Measurements from ENCODE around the gene OPALIN.

Gene OPALIN

GRCh38 chr10:96341219-96342182, 17.3 kb downstream of the OPALIN start:
- Histone ChIP-seq H3K4me3 (ENCODE audit: low read length) (no peak overlapping the region), H3K4me1 (ENCODE audit: insufficient read depth, low read length) (no peaks in the 10 kb centered on the region), H2AFZ (ENCODE audit: low read depth, low read length) (no peak overlapping the region), H3K27me3 (ENCODE audit: insufficient read depth, low read length) (peaks cover 4% of the 10 kb centered on the region), H3K36me3 (ENCODE audit: insufficient read depth, low read length) (no peaks in the 10 kb centered on the region), H3K9me3 (ENCODE audit: low read length) (peaks cover 3% of the 10 kb centered on the region)

DNA sequence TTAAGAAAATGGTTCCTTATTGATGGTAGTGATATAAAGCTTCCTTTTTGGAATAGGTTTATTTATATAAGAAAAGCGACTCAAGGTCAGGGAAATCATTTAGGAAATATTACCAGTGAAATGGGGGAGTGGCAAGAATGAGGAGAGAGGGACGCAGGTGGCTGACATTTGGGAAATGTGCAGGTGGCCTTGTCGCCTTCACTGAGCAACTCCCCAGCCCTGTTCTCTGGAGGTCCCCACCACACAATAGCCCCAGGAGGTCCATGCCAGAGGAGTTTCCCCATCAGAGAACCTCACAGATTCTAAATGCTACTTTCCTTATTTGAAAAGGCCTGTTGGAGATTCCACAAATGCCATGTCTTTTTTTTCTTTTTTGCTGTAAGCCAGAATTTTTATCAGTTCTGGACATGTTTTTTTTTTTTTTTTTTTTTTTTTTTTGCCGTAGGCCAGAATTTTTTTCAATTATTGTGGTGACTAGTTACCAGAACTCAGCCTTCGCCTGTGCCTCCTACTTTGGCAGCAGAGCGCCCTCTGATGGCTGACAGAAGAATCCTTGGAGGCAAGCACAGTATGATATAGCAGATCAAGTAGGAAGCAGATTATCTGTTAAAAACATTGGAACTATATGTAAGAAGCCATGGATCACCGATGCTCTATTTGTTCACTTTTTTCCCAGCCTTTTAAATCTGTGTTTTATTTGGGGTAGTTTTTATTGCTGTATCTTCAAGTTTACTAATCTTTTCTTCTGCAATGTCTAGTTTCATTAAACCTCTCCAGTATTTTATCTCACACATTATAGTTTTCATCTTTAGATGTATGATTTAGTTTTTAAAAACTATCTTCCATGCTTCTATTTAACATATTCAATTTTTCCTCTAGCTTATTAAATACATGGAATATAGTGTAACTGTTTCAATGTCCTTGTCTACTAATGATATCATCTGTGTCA, 18.6 kb downstream of the OPALIN start:
- H3K27me3 ChIP-seq (ENCODE audit: insufficient read depth, low read length) = peaks cover 4% of the 10 kb centered on the region
- no peak overlapping the region for H2AFZ ChIP-seq (ENCODE audit: low read depth, low read length)
- H3K4me1 ChIP-seq (ENCODE audit: insufficient read depth, low read length) = no peaks in the 10 kb centered on the region
- no peak overlapping the region for H3K4me3 ChIP-seq (ENCODE audit: low read length)
- H3K36me3 ChIP-seq (ENCODE audit: insufficient read depth, low read length) = no peaks in the 10 kb centered on the region
- H3K9me3 ChIP-seq (ENCODE audit: low read length) = no peaks in the 10 kb centered on the region

DNA sequence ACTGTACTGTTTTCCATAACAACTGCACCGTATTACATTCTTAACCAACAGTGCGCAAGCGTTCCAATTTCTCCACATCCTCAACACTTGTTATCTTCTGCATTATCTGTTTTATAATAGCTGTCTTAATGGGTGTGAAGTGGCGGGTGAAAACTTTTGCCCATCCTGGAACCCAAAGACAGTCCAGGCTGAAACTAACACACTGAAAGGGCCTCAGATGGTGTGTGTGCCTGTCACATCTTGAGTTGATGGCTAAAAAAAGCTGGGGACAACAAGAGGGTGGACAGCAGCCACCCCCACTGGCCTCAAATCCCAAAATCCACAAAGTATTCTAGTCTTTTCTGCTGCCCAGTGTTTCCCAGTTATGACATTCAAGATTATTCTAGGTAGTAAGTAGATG, 19.4 kb downstream of the OPALIN start:
- Histone ChIP-seq H3K27me3 (ENCODE audit: insufficient read depth, low read length) (peaks cover 4% of the 10 kb centered on the region), H2AFZ (ENCODE audit: low read depth, low read length) (no peak overlapping the region), H3K4me3 (ENCODE audit: low read length) (no peak overlapping the region), H3K9me3 (ENCODE audit: low read length) (no peaks in the 10 kb centered on the region), H3K4me1 (ENCODE audit: insufficient read depth, low read length) (no peaks in the 10 kb centered on the region), H3K36me3 (ENCODE audit: insufficient read depth, low read length) (no peaks in the 10 kb centered on the region)

DNA sequence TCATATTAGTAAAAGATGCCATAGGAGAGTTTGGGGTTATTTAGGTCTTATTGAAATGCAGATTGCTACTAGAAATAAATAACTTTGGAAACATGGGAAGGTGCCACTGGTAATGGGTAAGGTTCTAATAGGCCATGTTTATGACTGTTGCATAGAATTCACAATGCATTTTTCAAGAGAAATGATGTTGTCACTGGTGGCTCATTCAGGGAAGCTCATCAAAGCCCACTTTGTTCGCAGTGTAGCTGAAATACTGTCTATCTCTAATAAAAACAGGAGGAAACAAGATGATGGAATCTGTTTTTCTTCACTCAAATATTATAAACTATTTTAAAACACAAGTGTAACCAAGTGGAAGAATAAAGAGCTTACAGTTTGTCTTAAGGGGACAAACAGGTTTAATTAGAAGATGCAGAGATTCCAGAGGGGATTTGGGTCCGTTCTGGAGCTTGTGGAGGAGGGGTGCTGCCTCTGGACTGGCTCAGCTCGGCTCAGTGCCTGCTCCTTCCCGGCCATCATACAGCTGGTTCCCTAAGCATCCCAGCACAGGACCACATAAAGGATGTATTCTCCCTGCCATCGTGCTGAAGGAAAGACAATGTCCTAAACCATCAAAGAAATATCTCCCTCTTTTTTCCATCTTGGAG, 20.4 kb downstream of the OPALIN start:
- no peaks in the 10 kb centered on the region for H3K36me3 ChIP-seq (ENCODE audit: insufficient read depth, low read length)
- no peaks in the 10 kb centered on the region for H3K9me3 ChIP-seq (ENCODE audit: low read length)
- H3K4me1 ChIP-seq (ENCODE audit: insufficient read depth, low read length) = no peaks in the 10 kb centered on the region
- no peak overlapping the region for H3K4me3 ChIP-seq (ENCODE audit: low read length)
- peaks cover 8% of the 10 kb centered on the region for H3K27me3 ChIP-seq (ENCODE audit: insufficient read depth, low read length)
- no peak overlapping the region for H2AFZ ChIP-seq (ENCODE audit: low read depth, low read length)

DNA sequence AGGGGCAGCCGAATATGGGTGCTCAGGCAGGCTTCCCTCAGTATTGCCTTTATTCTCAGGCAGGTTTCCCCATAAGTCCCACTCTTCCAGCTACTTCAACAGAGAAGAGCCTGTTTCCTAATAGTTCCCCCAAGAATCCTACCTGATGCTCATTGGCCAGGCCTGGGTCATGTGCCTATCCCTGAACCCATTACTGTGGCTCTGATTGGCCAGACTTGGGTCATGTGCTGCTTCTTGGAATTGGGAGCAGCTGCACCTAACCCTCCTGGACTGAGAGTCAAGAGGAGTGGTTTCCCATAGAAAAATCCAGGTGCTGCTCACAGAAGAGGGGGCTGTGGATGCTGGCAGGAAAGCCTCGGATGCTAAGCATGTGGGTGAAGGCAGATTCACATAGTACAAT, 21.7 kb downstream of the OPALIN start:
- peaks cover 8% of the 10 kb centered on the region for H3K27me3 ChIP-seq (ENCODE audit: insufficient read depth, low read length)
- no peaks in the 10 kb centered on the region for H3K4me1 ChIP-seq (ENCODE audit: insufficient read depth, low read length)
- H3K36me3 ChIP-seq (ENCODE audit: insufficient read depth, low read length) = no peaks in the 10 kb centered on the region
- H2AFZ ChIP-seq (ENCODE audit: low read depth, low read length) = no peak overlapping the region
- no peaks in the 10 kb centered on the region for H3K9me3 ChIP-seq (ENCODE audit: low read length)
- H3K4me3 ChIP-seq (ENCODE audit: low read length) = no peak overlapping the region

- H3K9me3 ChIP-seq (ENCODE audit: low read length) = no peaks in the 10 kb centered on the region
- no peak overlapping the region for H3K4me3 ChIP-seq (ENCODE audit: low read length)
- no peak overlapping the region for H2AFZ ChIP-seq (ENCODE audit: low read depth, low read length)
- H3K4me1 ChIP-seq (ENCODE audit: insufficient read depth, low read length) = no peaks in the 10 kb centered on the region
- peaks cover 8% of the 10 kb centered on the region for H3K27me3 ChIP-seq (ENCODE audit: insufficient read depth, low read length)
- H3K36me3 ChIP-seq (ENCODE audit: insufficient read depth, low read length) = no peaks in the 10 kb centered on the region
Measured at GRCh38 chr10:96334616-96335526, 23.9 kb downstream of the OPALIN start.

- no peaks in the 10 kb centered on the region for H3K9me3 ChIP-seq (ENCODE audit: low read length)
- no peak overlapping the region for H2AFZ ChIP-seq (ENCODE audit: low read depth, low read length)
- no peaks in the 10 kb centered on the region for H3K4me1 ChIP-seq (ENCODE audit: insufficient read depth, low read length)
- H3K36me3 ChIP-seq (ENCODE audit: insufficient read depth, low read length) = no peaks in the 10 kb centered on the region
- no peak overlapping the region for H3K4me3 ChIP-seq (ENCODE audit: low read length)
- peaks cover 4% of the 10 kb centered on the region for H3K27me3 ChIP-seq (ENCODE audit: insufficient read depth, low read length)
Measured at GRCh38 chr10:96333101-96333500, 25.7 kb downstream of the OPALIN start.

GRCh38 chr10:96327462-96327861, 31.3 kb downstream of the OPALIN start:
- H2AFZ ChIP-seq (ENCODE audit: low read depth, low read length) = no peak overlapping the region
- no peak overlapping the region for H3K4me3 ChIP-seq (ENCODE audit: low read length)
- H3K9me3 ChIP-seq (ENCODE audit: low read length) = no peaks in the 10 kb centered on the region
- H3K36me3 ChIP-seq (ENCODE audit: insufficient read depth, low read length) = no peaks in the 10 kb centered on the region
- H3K4me1 ChIP-seq (ENCODE audit: insufficient read depth, low read length) = no peaks in the 10 kb centered on the region
- H3K27me3 ChIP-seq (ENCODE audit: insufficient read depth, low read length) = peaks cover 18% of the 10 kb centered on the region

GRCh38 chr10:96325719-96326373, 33.0 kb downstream of the OPALIN start:
- Histone ChIP-seq H2AFZ (ENCODE audit: low read depth, low read length) (no peak overlapping the region), H3K4me3 (ENCODE audit: low read length) (no peak overlapping the region), H3K9me3 (ENCODE audit: low read length) (no peaks in the 10 kb centered on the region), H3K27me3 (ENCODE audit: insufficient read depth, low read length) (peaks cover 18% of the 10 kb centered on the region), H3K4me1 (ENCODE audit: insufficient read depth, low read length) (no peaks in the 10 kb centered on the region), H3K36me3 (ENCODE audit: insufficient read depth, low read length) (no peaks in the 10 kb centered on the region)

DNA sequence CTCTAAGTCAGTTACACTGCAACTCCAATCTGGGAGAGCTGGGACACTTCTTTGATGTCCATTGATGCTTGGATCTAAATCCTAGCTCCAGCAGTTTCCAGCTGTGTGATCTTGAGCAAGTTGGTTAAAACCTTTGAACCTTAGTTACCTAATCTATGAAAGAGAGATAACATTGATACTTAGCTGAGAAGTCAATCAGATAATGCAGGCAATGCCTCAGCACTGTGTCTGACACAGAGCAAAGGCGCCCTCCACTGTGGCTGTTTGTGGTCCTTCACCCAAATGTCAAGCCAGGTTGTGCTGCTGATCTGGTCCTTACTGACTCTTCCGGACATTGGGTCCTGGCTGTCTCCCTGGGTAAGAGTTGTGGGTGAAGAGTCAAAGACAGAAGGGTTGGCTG, 34.4 kb downstream of the OPALIN start:
- Histone ChIP-seq H3K27me3 (ENCODE audit: insufficient read depth, low read length) (peaks cover 18% of the 10 kb centered on the region), H3K4me1 (ENCODE audit: insufficient read depth, low read length) (no peaks in the 10 kb centered on the region), H3K9me3 (ENCODE audit: low read length) (no peaks in the 10 kb centered on the region), H3K4me3 (ENCODE audit: low read length) (no peak overlapping the region), H3K36me3 (ENCODE audit: insufficient read depth, low read length) (no peaks in the 10 kb centered on the region), H2AFZ (ENCODE audit: low read depth, low read length) (no peak overlapping the region)

DNA sequence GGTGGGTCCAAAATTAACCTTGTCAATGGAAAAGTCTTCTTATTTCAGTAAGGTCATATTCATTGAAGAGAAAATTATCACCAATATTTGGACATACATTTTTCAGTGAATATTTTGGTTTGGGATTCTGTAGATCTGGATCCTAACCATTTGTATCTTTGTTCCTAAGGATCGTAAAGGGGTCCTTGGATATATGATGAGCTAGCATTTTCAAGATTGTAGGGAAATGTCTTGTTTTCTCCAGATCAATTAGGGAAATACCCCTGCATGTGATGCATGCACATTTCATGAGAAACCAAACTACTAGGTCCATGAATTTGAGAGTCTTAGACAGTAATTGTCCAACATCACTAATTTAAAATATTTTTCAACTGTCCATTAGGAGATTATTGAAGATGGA, 36.5 kb downstream of the OPALIN start:
- Histone ChIP-seq H3K27me3 (ENCODE audit: insufficient read depth, low read length) (peaks cover 18% of the 10 kb centered on the region), H3K36me3 (ENCODE audit: insufficient read depth, low read length) (no peaks in the 10 kb centered on the region), H2AFZ (ENCODE audit: low read depth, low read length) (no peak overlapping the region), H3K4me1 (ENCODE audit: insufficient read depth, low read length) (no peaks in the 10 kb centered on the region), H3K9me3 (ENCODE audit: low read length) (no peaks in the 10 kb centered on the region), H3K4me3 (ENCODE audit: low read length) (no peak overlapping the region)

DNA sequence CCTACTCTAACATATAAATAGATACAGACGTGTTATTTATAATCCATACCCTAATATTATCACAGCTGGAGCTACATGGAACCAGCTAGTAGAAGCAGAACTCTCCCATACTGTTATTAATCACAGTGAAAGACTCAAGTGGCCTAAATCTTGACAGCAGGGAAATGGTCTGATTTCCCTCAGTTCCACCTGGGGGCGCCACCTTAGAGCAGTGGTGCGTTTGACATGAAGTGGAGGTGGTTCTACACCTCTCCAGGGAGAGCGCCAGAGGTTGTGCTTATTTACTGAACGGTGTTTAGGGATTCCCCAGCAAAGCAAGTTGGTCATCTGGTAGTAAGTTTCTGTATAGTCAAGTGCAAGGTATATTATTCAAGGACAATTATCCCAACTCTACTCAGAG, 37.0 kb downstream of the OPALIN start:
- no peak overlapping the region for H2AFZ ChIP-seq (ENCODE audit: low read depth, low read length)
- peaks cover 18% of the 10 kb centered on the region for H3K27me3 ChIP-seq (ENCODE audit: insufficient read depth, low read length)
- no peaks in the 10 kb centered on the region for H3K9me3 ChIP-seq (ENCODE audit: low read length)

More for the DNA sequence above, 37.0 kb downstream of the OPALIN start:
- Histone ChIP-seq H3K36me3 (ENCODE audit: insufficient read depth, low read length) (no peaks in the 10 kb centered on the region), H3K4me3 (ENCODE audit: low read length) (no peak overlapping the region), H3K4me1 (ENCODE audit: insufficient read depth, low read length) (no peaks in the 10 kb centered on the region)
